A549 (cell line): ENCODE results near the gene CREB1.

Experiments
- BHLHE40 ChIP-seq: IDR thresholded peaks from 2 replicates; pipeline ENCODE4 v1.6.1; 2012; ENCODE audit warnings: low read depth, low read length, inconsistent platforms
- CHD2 ChIP-seq: fragments of 150-350 bp; IDR thresholded peaks from 2 replicates; pipeline ENCODE4 v1.6.1; 2014; ENCODE audit warnings: low read length; ENCODE audit not compliant: partially characterized antibody
- CHD4 ChIP-seq: fragments of 200-600 bp; sonication (generic); IDR thresholded peaks from 2 replicates; pipeline ENCODE4 v1.6.1; 2016; ENCODE audit warnings: antibody characterized with exemption, mild to moderate bottlenecking, borderline replicate concordance
- EHMT2 ChIP-seq: fragments of 200-600 bp; sonication (generic); IDR thresholded peaks from 2 replicates; pipeline ENCODE4 v1.6.1; 2016; ENCODE audit warnings: antibody characterized with exemption, low read depth, mild to moderate bottlenecking, moderate library complexity
- EP300 ChIP-seq, 2 experiments: fragments of >200 bp; sonication (Bioruptor Twin); formaldehyde crosslinking; IDR thresholded peaks; 2 replicates in 1 of 2; 3 replicates in 1 of 2; pipeline ENCODE4 v1.6.1; 2016 to 2017
- HOXA7 ChIP-seq: fragments of 250-450 bp; sonication (Bioruptor Pico); IDR thresholded peaks from 2 replicates; pipeline ENCODE4 v1.5.0; 2020; ENCODE audit warnings: mild to moderate bottlenecking, moderate library complexity
- KDM5A ChIP-seq: fragments of 200-600 bp; sonication (generic); IDR thresholded peaks from 2 replicates; pipeline ENCODE4 v1.6.1; 2016; ENCODE audit warnings: antibody characterized with exemption, mild to moderate bottlenecking
- MAX ChIP-seq: IDR thresholded peaks from 2 replicates; pipeline ENCODE4 v1.6.1; 2012
- PHF8 ChIP-seq: fragments of 200-600 bp; sonication (generic); IDR thresholded peaks from 2 replicates; pipeline ENCODE4 v1.6.1; 2016; ENCODE audit warnings: low read depth, mild to moderate bottlenecking, antibody characterized with exemption, moderate library complexity, borderline replicate concordance
- POLR2A ChIP-seq: IDR thresholded peaks from 2 replicates; pipeline ENCODE4 v1.6.1; 2012; ENCODE audit warnings: mild to moderate bottlenecking, low read length
- TP53 ChIP-seq: fragments of 250-450 bp; sonication (Bioruptor Pico); IDR thresholded peaks from 2 replicates; pipeline ENCODE4 v1.5.0; 2021; ENCODE audit warnings: mild to moderate bottlenecking, moderate library complexity
- ZNF302 ChIP-seq: fragments of 250-450 bp; sonication (Bioruptor Pico); IDR thresholded peaks from 2 replicates; pipeline ENCODE4 v1.9.0; 2021; ENCODE audit warnings: inconsistent platforms, mild to moderate bottlenecking, moderate library complexity
- TF ChIP-seq, protein P1 (sequence below): fragments of >200 bp; sonication (Bioruptor Twin); formaldehyde crosslinking; IDR thresholded peaks from 3 replicates; pipeline ENCODE4 v1.5.1; 2016

- TF ChIP-seq, protein P1, sequence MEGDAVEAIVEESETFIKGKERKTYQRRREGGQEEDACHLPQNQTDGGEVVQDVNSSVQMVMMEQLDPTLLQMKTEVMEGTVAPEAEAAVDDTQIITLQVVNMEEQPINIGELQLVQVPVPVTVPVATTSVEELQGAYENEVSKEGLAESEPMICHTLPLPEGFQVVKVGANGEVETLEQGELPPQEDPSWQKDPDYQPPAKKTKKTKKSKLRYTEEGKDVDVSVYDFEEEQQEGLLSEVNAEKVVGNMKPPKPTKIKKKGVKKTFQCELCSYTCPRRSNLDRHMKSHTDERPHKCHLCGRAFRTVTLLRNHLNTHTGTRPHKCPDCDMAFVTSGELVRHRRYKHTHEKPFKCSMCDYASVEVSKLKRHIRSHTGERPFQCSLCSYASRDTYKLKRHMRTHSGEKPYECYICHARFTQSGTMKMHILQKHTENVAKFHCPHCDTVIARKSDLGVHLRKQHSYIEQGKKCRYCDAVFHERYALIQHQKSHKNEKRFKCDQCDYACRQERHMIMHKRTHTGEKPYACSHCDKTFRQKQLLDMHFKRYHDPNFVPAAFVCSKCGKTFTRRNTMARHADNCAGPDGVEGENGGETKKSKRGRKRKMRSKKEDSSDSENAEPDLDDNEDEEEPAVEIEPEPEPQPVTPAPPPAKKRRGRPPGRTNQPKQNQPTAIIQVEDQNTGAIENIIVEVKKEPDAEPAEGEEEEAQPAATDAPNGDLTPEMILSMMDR: no peak
- TF ChIP-seq HOXA7 (CRISPR knock-in tag): no peak
- TF ChIP-seq KDM5A: no peak
- TF ChIP-seq CHD2: no peak
- no peak for TF ChIP-seq TP53 (CRISPR knock-in tag)
- TF ChIP-seq MAX: no peak
- TF ChIP-seq BHLHE40: no peak
- no peak for TF ChIP-seq POLR2A
- TF ChIP-seq EP300 (IDR thresholded peaks at IDR 0.05): no peak
- TF ChIP-seq PHF8: no peak
- no peak for TF ChIP-seq ZNF302 (CRISPR knock-in tag)
- no peak for TF ChIP-seq CHD4
- no peak for TF ChIP-seq EHMT2
These were observed 114.1 kb downstream of the CREB1 start for GRCh38 chr2:207643892-207644291.
